GM19324 (cell line): Measurements from ENCODE around the gene SMIM5.

Source experiments
- ATAC-seq: cut with Tn5 transposase; IDR thresholded peaks from one replicate; pipeline ENCODE4 v1.9.1; 2021; ENCODE audit warnings: mild to moderate bottlenecking, moderate library complexity; ENCODE audit not compliant: unreplicated experiment, low FRiP score

Gene SMIM5

GRCh38 chr17:75662511-75662910 is 29.3 kb downstream of the SMIM5 start:
- no peak for ATAC-seq

- ATAC-seq = peak; percentile 51
These were observed 30.9 kb downstream of the SMIM5 start for GRCh38 chr17:75664099-75664549.

- no peak for ATAC-seq
These were observed 32.7 kb downstream of the SMIM5 start for GRCh38 chr17:75665981-75666380.

- peak; percentile 92 for ATAC-seq
These were observed 33.9 kb downstream of the SMIM5 start, which contains the start of the genes RECQL5 and SAP30BP for GRCh38 chr17:75666959-75667790. Gene RECQL5 (minus strand): TSS chr17:75667154. CDS start chr17:75666557, 597 bp downstream. Gene SAP30BP (plus strand): TSS chr17:75667338. CDS start chr17:75667373, 35 bp downstream.

- no peak for ATAC-seq
These were observed 34.6 kb downstream of the SMIM5 start for GRCh38 chr17:75667825-75668224.

GRCh38 chr17:75668489-75668888 is 35.3 kb downstream of the SMIM5 start:
- no peak for ATAC-seq

- no peak for ATAC-seq
These were observed 37.6 kb downstream of the SMIM5 start for GRCh38 chr17:75670868-75671267.

- ATAC-seq = no peak
These were observed 38.8 kb downstream of the SMIM5 start for GRCh38 chr17:75672011-75672410.

GRCh38 chr17:75673487-75673886 is 40.3 kb downstream of the SMIM5 start:
- no peak for ATAC-seq

GRCh38 chr17:75676461-75676860 is 43.2 kb downstream of the SMIM5 start:
- no peak for ATAC-seq

GRCh38 chr17:75679706-75680211 is 46.5 kb downstream of the SMIM5 start:
- ATAC-seq = no peak

- ATAC-seq = no peak
These were observed 47.2 kb downstream of the SMIM5 start for GRCh38 chr17:75680431-75680830.

- no peak for ATAC-seq
These were observed 48.1 kb downstream of the SMIM5 start for GRCh38 chr17:75681289-75681688.

GRCh38 chr17:75683583-75683982 is 50.3 kb downstream of the SMIM5 start:
- ATAC-seq = no peak

- ATAC-seq = no peak
These were observed 51.0 kb downstream of the SMIM5 start for GRCh38 chr17:75684249-75684648.

GRCh38 chr17:75684924-75685323 is 51.7 kb downstream of the SMIM5 start:
- ATAC-seq = no peak

- ATAC-seq = no peak
These were observed 52.3 kb downstream of the SMIM5 start for GRCh38 chr17:75685499-75685898.

GRCh38 chr17:75688209-75688825 is 55.1 kb downstream of the SMIM5 start:
- no peak for ATAC-seq

GRCh38 chr17:75689441-75689873 is 56.2 kb downstream of the SMIM5 start:
- ATAC-seq = no peak
